SK-N-SH treated with all-trans-retinoic acid at 6 μM for 48 hours (cell line): ENCODE measurements around the gene SFR1.

ENCODE experiments used
- ATAC-seq: fragments of 200-7000 bp; cut with Tn5 transposase; 3 replicates; pipeline ENCODE4 v1.9.1; 2020; ENCODE audit warnings: mild to moderate bottlenecking, moderate library complexity
- ARNTL ChIP-seq: fragments of 450-650 bp; formaldehyde crosslinking; IDR thresholded peaks from 2 replicates; pipeline ENCODE4 v1.5.0; 2020; ENCODE audit warnings: low read depth, mild to moderate bottlenecking, moderate library complexity, borderline replicate concordance
- BACH2 ChIP-seq: fragments of 250-450 bp; sonication (Bioruptor Pico); IDR thresholded peaks from 2 replicates; pipeline ENCODE4 v1.9.0; 2021; ENCODE audit warnings: mild to moderate bottlenecking, borderline replicate concordance
- CSDC2 ChIP-seq: fragments of 250-450 bp; sonication (Bioruptor Pico); IDR thresholded peaks from 2 replicates; pipeline ENCODE4 v1.5.0; 2020; ENCODE audit warnings: mild to moderate bottlenecking, moderate library complexity
- CSRNP3 ChIP-seq: fragments of 250-450 bp; sonication (Bioruptor Pico); IDR thresholded peaks from 2 replicates; pipeline ENCODE4 v1.5.1; 2021; ENCODE audit warnings: mild to moderate bottlenecking, moderate library complexity
- ESRRG ChIP-seq: fragments of 250-450 bp; sonication (Bioruptor Pico); IDR thresholded peaks from 2 replicates; pipeline ENCODE4 v1.6.1; 2021; ENCODE audit warnings: mild to moderate bottlenecking
- ISL1 ChIP-seq: fragments of 250-450 bp; sonication (Bioruptor Pico); IDR thresholded peaks from 2 replicates; pipeline ENCODE4 v2.1.2; 2022; ENCODE audit warnings: mild to moderate bottlenecking, moderate library complexity
- OSR1 ChIP-seq: fragments of 250-450 bp; sonication (Bioruptor Pico); IDR thresholded peaks from 2 replicates; pipeline ENCODE4 v1.8.0; 2022; ENCODE audit warnings: moderate library complexity, mild to moderate bottlenecking, inconsistent platforms
- POU6F1 ChIP-seq: fragments of 250-450 bp; sonication (Bioruptor Pico); IDR thresholded peaks from 2 replicates; pipeline ENCODE4 v1.8.0; 2021; ENCODE audit warnings: low read depth, mild to moderate bottlenecking, moderate library complexity, borderline replicate concordance
- PPARA ChIP-seq: fragments of 250-450 bp; sonication (Bioruptor Pico); IDR thresholded peaks from 2 replicates; pipeline ENCODE4 v1.5.0; 2020; ENCODE audit warnings: mild to moderate bottlenecking, borderline replicate concordance
- SNAI2 ChIP-seq: fragments of 250-450 bp; sonication (Bioruptor Pico); IDR thresholded peaks from 2 replicates; pipeline ENCODE4 v1.5.0; 2020; ENCODE audit warnings: mild to moderate bottlenecking, moderate library complexity
- TCF4 ChIP-seq: fragments of 250-450 bp; sonication (Bioruptor Pico); IDR thresholded peaks from 2 replicates; pipeline ENCODE4 v1.8.0; 2021; ENCODE audit warnings: mild to moderate bottlenecking, moderate library complexity, borderline replicate concordance
- TOX ChIP-seq: fragments of 250-450 bp; sonication (Bioruptor Pico); IDR thresholded peaks from 2 replicates; pipeline ENCODE4 v1.8.0; 2021; ENCODE audit warnings: mild to moderate bottlenecking, moderate library complexity, borderline replicate concordance
- TSHZ2 ChIP-seq: fragments of 250-450 bp; sonication (Bioruptor Pico); IDR thresholded peaks from 2 replicates; pipeline ENCODE4 v1.5.0; 2020; ENCODE audit warnings: mild to moderate bottlenecking, moderate library complexity
- ZC3H10 ChIP-seq: fragments of 250-450 bp; sonication (Bioruptor Pico); IDR thresholded peaks from 2 replicates; pipeline ENCODE4 v1.5.1; 2021; ENCODE audit warnings: mild to moderate bottlenecking, moderate library complexity
- ZFP30 ChIP-seq: fragments of 450-650 bp; formaldehyde crosslinking; IDR thresholded peaks from 2 replicates; pipeline ENCODE4 v1.5.0; 2022; ENCODE audit warnings: mild to moderate bottlenecking, moderate library complexity
- ZNF565 ChIP-seq: fragments of 450-650 bp; formaldehyde crosslinking; conservative IDR thresholded peaks from 2 replicates; pipeline ENCODE4 v1.5.0; 2020; ENCODE audit warnings: low read depth, mild to moderate bottlenecking, moderate library complexity
- ZNF70 ChIP-seq: fragments of 450-650 bp; formaldehyde crosslinking; IDR thresholded peaks from 2 replicates; pipeline ENCODE4 v1.5.0; 2020; ENCODE audit warnings: mild to moderate bottlenecking, moderate library complexity
- ZNF8 ChIP-seq: fragments of 450-650 bp; formaldehyde crosslinking; IDR thresholded peaks from 2 replicates; pipeline ENCODE4 v1.5.0; 2020; ENCODE audit warnings: mild to moderate bottlenecking, moderate library complexity
- TF ChIP-seq, protein P1 (sequence below): fragments of 250-450 bp; sonication (Bioruptor Pico); IDR thresholded peaks from 2 replicates; pipeline ENCODE4 v1.8.0; 2020; ENCODE audit warnings: mild to moderate bottlenecking, moderate library complexity, borderline replicate concordance

The SFR1 gene

GRCh38 chr10:104130041-104130440 lies 8.1 kb downstream of the SFR1 start:
- ATAC-seq = no peak
- no peak for TF ChIP-seq ZNF565
- no peak for TF ChIP-seq CSDC2 (CRISPR knock-in tag)
- no peak for TF ChIP-seq ARNTL
- no peak for TF ChIP-seq TOX (CRISPR knock-in tag)
- TF ChIP-seq ZC3H10 (CRISPR knock-in tag) = no peak
- no peak for TF ChIP-seq TCF4 (CRISPR knock-in tag)
- TF ChIP-seq BACH2 (CRISPR knock-in tag) = no peak
- TF ChIP-seq SNAI2 (CRISPR knock-in tag) = no peak
- TF ChIP-seq ESRRG = no peak
- no peak for TF ChIP-seq OSR1 (CRISPR knock-in tag)
- TF ChIP-seq PPARA (CRISPR knock-in tag) = no peak

DNA sequence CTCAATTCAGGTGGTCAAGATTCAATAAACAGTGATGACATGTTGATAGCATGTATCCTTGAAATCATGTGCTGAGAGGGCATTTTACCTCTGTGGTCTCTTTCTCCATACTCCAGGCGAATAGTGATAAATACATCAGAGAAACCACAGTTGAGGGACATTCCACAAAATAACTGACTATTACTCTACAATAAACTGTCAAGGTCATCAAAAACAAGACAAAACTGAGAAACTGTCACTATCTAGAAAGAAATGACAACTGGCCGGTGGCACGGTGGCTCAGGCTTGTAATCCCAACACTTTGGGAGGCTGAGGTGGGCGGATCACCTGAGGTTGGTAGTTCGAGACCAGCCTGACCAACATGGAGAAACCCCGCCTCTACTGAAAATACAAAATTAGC lies 16.2 kb downstream of the SFR1 start:
- no peak for ATAC-seq
- no peak for TF ChIP-seq ZNF8 (CRISPR knock-in tag)
- no peak for TF ChIP-seq ZC3H10 (CRISPR knock-in tag)
- no peak for TF ChIP-seq ZNF565
- no peak for TF ChIP-seq TOX (CRISPR knock-in tag)
- no peak for TF ChIP-seq ARNTL
- TF ChIP-seq CSRNP3 (CRISPR knock-in tag) = no peak
- TF ChIP-seq ZFP30 (CRISPR knock-in tag) = no peak
- no peak for TF ChIP-seq BACH2 (CRISPR knock-in tag)
- TF ChIP-seq, protein P1, sequence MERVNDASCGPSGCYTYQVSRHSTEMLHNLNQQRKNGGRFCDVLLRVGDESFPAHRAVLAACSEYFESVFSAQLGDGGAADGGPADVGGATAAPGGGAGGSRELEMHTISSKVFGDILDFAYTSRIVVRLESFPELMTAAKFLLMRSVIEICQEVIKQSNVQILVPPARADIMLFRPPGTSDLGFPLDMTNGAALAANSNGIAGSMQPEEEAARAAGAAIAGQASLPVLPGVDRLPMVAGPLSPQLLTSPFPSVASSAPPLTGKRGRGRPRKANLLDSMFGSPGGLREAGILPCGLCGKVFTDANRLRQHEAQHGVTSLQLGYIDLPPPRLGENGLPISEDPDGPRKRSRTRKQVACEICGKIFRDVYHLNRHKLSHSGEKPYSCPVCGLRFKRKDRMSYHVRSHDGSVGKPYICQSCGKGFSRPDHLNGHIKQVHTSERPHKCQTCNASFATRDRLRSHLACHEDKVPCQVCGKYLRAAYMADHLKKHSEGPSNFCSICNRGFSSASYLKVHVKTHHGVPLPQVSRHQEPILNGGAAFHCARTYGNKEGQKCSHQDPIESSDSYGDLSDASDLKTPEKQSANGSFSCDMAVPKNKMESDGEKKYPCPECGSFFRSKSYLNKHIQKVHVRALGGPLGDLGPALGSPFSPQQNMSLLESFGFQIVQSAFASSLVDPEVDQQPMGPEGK (CRISPR knock-in tag) = no peak

- no peak for TF ChIP-seq POU6F1 (CRISPR knock-in tag)
- TF ChIP-seq OSR1 (CRISPR knock-in tag) = no peak
- TF ChIP-seq TSHZ2 (CRISPR knock-in tag) = no peak
- no peak for TF ChIP-seq CSDC2 (CRISPR knock-in tag)
- no peak for TF ChIP-seq TOX (CRISPR knock-in tag)
- no peak for TF ChIP-seq CSRNP3 (CRISPR knock-in tag)
- TF ChIP-seq ZNF8 (CRISPR knock-in tag) = no peak
- TF ChIP-seq ZNF70 (CRISPR knock-in tag) = no peak
- no peak for TF ChIP-seq ARNTL
- no peak for TF ChIP-seq BACH2 (CRISPR knock-in tag)
- TF ChIP-seq ZC3H10 (CRISPR knock-in tag) = no peak
- TF ChIP-seq, protein P1 (CRISPR knock-in tag) = no peak
- TF ChIP-seq ISL1 (CRISPR knock-in tag) = no peak
- no peak for ATAC-seq
Observed at GRCh38 chr10:104139221-104139620, 17.2 kb downstream of the SFR1 start.
